MM.1S (cell line): ENCODE results near the gene CLEC19A.

Experiments
- DNase-seq: peaks from one replicate; pipeline ENCODE4 v3.0.0-alpha.2; 2015
- H2AFZ ChIP-seq: fragments of 300-600 bp; sonication (generic); 2 replicates; pipeline ENCODE4 v1.6.0; 2016; ENCODE audit warnings: antibody characterized with exemption, low read length
- H3F3A ChIP-seq: fragments of 300-600 bp; sonication (generic); 2 replicates; pipeline ENCODE4 v1.6.1; 2016; ENCODE audit warnings: mild to moderate bottlenecking, antibody characterized with exemption, low read length, moderate library complexity, mixed read lengths; ENCODE audit not compliant: insufficient read depth
- H3K27ac ChIP-seq: fragments of 300-600 bp; sonication (generic); 2 replicates; pipeline ENCODE4 v1.5.1; 2016; ENCODE audit warnings: mild to moderate bottlenecking, low read length
- H3K27me3 ChIP-seq: fragments of 300-600 bp; sonication (generic); replicated peaks from 2 replicates; pipeline ENCODE4 v1.6.0; 2016; ENCODE audit warnings: low read length; ENCODE audit not compliant: insufficient read depth
- H3K36me3 ChIP-seq: fragments of 300-600 bp; sonication (generic); replicated peaks from 2 replicates; pipeline ENCODE4 v1.6.1; 2016; ENCODE audit warnings: mild to moderate bottlenecking, low read length, mixed read lengths; ENCODE audit not compliant: insufficient read depth
- H3K4me1 ChIP-seq: fragments of 300-600 bp; sonication (generic); 2 replicates; pipeline ENCODE4 v1.6.1; 2016; ENCODE audit warnings: low read length, mixed read lengths
- H3K4me2 ChIP-seq: fragments of 300-600 bp; sonication (generic); 2 replicates; pipeline ENCODE4 v1.6.0; 2016; ENCODE audit warnings: low read depth, low read length
- H3K4me3 ChIP-seq: fragments of 300-600 bp; sonication (generic); 2 replicates; pipeline ENCODE4 v1.5.1; 2016; ENCODE audit warnings: low read length, mixed read lengths
- H3K79me2 ChIP-seq: fragments of 300-600 bp; sonication (generic); 2 replicates; pipeline ENCODE4 v1.6.1; 2016; ENCODE audit warnings: mixed run types, low read length, mixed read lengths
- H3K9ac ChIP-seq: fragments of 300-600 bp; sonication (generic); 2 replicates; pipeline ENCODE4 v1.6.1; 2016; ENCODE audit warnings: low read length, mixed read lengths
- H3K9me2 ChIP-seq: fragments of 300-600 bp; sonication (generic); replicated peaks from 2 replicates; pipeline ENCODE4 v1.6.1; 2016; ENCODE audit warnings: mild to moderate bottlenecking, low read length, mixed read lengths; ENCODE audit not compliant: insufficient read depth
- H3K9me3 ChIP-seq: fragments of 300-600 bp; sonication (generic); replicated peaks from 2 replicates; pipeline ENCODE4 v1.6.1; 2016; ENCODE audit warnings: mild to moderate bottlenecking, low read length, mixed read lengths; ENCODE audit not compliant: insufficient read depth
- H4K20me1 ChIP-seq: fragments of 300-600 bp; sonication (generic); 2 replicates; pipeline ENCODE4 v1.6.1; 2016; ENCODE audit warnings: mild to moderate bottlenecking, low read length, moderate library complexity, mixed read lengths; ENCODE audit not compliant: insufficient read depth
- CTCF ChIP-seq: fragments of 300-600 bp; sonication (generic); IDR thresholded peaks from 2 replicates; pipeline ENCODE4 v1.5.1; 2016; ENCODE audit warnings: antibody characterized with exemption, low read length, mixed read lengths
- EZH2 ChIP-seq: fragments of 300-600 bp; sonication (generic); optimal IDR thresholded peaks from 2 replicates; pipeline ENCODE3; 2017; ENCODE audit warnings: low read depth, mild to moderate bottlenecking, antibody characterized with exemption, low read length, mixed read lengths
- EZH2phosphoT487 ChIP-seq: fragments of 300-600 bp; sonication (generic); IDR thresholded peaks from 2 replicates; pipeline ENCODE4 v1.6.1; 2018; ENCODE audit warnings: antibody characterized with exemption, low read length

Gene CLEC19A

GRCh38 chr16:19291475-19291874 is 5.9 kb downstream of the CLEC19A start:
- no peaks in the 10 kb centered on the region for H3K9me3 ChIP-seq
- H3K4me1 ChIP-seq, result peaks cover 9% of the 10 kb centered on the region
- H3K4me3 ChIP-seq, result no peak overlapping the region
- H3K27me3 ChIP-seq, result no peaks in the 10 kb centered on the region
- no peaks in the 10 kb centered on the region for H3K9me2 ChIP-seq
- H3K27ac ChIP-seq, result no peak overlapping the region
- H4K20me1 ChIP-seq, result no peaks in the 10 kb centered on the region
- H3K79me2 ChIP-seq, result no peaks in the 10 kb centered on the region
- peaks cover 11% of the 10 kb centered on the region for H3F3A ChIP-seq
- no peak for DNase-seq
- no peaks in the 10 kb centered on the region for H3K36me3 ChIP-seq
- no peak overlapping the region for H3K9ac ChIP-seq
- no peak overlapping the region for H3K4me2 ChIP-seq
- TF ChIP-seq EZH2, result no peak
- TF ChIP-seq EZH2phosphoT487, result no peak
- TF ChIP-seq CTCF, result no peak
- no peak overlapping the region for H2AFZ ChIP-seq

GRCh38 chr16:19292186-19292585 is 6.7 kb downstream of the CLEC19A start:
- H3K27ac ChIP-seq, result no peak overlapping the region
- no peaks in the 10 kb centered on the region for H3K79me2 ChIP-seq
- no peaks in the 10 kb centered on the region for H3K27me3 ChIP-seq
- H3F3A ChIP-seq, result peaks cover 11% of the 10 kb centered on the region
- no peak overlapping the region for H3K9ac ChIP-seq
- no peak for DNase-seq
- no peaks in the 10 kb centered on the region for H3K9me2 ChIP-seq
- TF ChIP-seq EZH2phosphoT487 (no peak), CTCF (no peak), EZH2 (no peak)
- no peaks in the 10 kb centered on the region for H3K36me3 ChIP-seq
- no peak overlapping the region for H3K4me3 ChIP-seq
- H3K4me1 ChIP-seq, result peaks cover 9% of the 10 kb centered on the region
- no peak overlapping the region for H2AFZ ChIP-seq
- H3K9me3 ChIP-seq, result no peaks in the 10 kb centered on the region
- H4K20me1 ChIP-seq, result no peaks in the 10 kb centered on the region
- H3K4me2 ChIP-seq, result no peak overlapping the region

GRCh38 chr16:19294156-19294649 is 8.7 kb downstream of the CLEC19A start:
- Histone ChIP-seq H3K9me3 (no peaks in the 10 kb centered on the region), H3K9ac (no peak overlapping the region), H3K9me2 (no peaks in the 10 kb centered on the region), H3K27ac (no peak overlapping the region; the same call in 1 of the 2 replicates), H3K36me3 (no peaks in the 10 kb centered on the region), H2AFZ (no peak overlapping the region), H4K20me1 (no peaks in the 10 kb centered on the region), H3K27me3 (no peaks in the 10 kb centered on the region), H3K79me2 (no peaks in the 10 kb centered on the region), H3K4me2 (peak overlapping the region; percentile 45; the same call in 1 of the 2 replicates), H3F3A (peaks cover 11% of the 10 kb centered on the region), H3K4me1 (peaks cover 9% of the 10 kb centered on the region), H3K4me3 (no peak overlapping the region)
- DNase-seq, result peak; percentile 84
- TF ChIP-seq EZH2phosphoT487 (no peak), CTCF (no peak), EZH2 (no peak)
